ENCODE measurements around the gene C2orf66. TPM values are rescaled to one million over a fixed set of nuclear protein-coding genes. Genes with fewer than 3 reads are reported as not detected.

Gene C2orf66
- total and polyA plus RNA-seq, 2 of the 4 experiments (the other 2 are of a cell fraction), result 0.27 TPM; not detected in 1

GRCh38 chr2:196849895-196850294, 40.7 kb upstream of the C2orf66 start:
- no peak overlapping the region for H4K8ac ChIP-seq (ENCODE audit: low read depth in 2 of 2, low read length in 2 of 2)
- ATAC-seq (ENCODE audit: low read depth) (peak; percentile 89), DNase-seq (peak; percentile 45)
- no peak overlapping the region for H3K23ac ChIP-seq (ENCODE audit: low read depth, low read length)
- H3K9me1 ChIP-seq (ENCODE audit: insufficient read depth, low read length), result no peaks in the 10 kb centered on the region
- H3K56ac ChIP-seq (ENCODE audit: extremely low read depth, insufficient read depth, low read length), result no peak overlapping the region
- no peak overlapping the region for H3K4me3 ChIP-seq (ENCODE audit: insufficient read depth, low read depth, low read length)
- H3K4me2 ChIP-seq (ENCODE audit: low read depth, low read length), result no peak overlapping the region
- H3K14ac ChIP-seq (replicated peaks; ENCODE audit: low read depth, low read length), result no peak overlapping the region
- intact Hi-C loops (cut with micrococcal nuclease) (loop anchor here (1.0 to 10.0 kb wide), 3 partner anchors 77 to 528 kb away; partner anchors contain the start of gene PGAP1), dilution Hi-C loops (cut with HindIII; ENCODE audit: low sequenced_read_pairs, unreplicated experiment) (no loop called here), in situ Hi-C loops (cut with MboI; ENCODE audit: low sequenced_read_pairs) (no loop called here)
- no peak overlapping the region for H3K18ac ChIP-seq (ENCODE audit: low read depth, low read length)
- no peaks in the 10 kb centered on the region for H3K9me3 ChIP-seq (ENCODE audit: control insufficient read depth, insufficient read depth, low read length)
- TF ChIP-seq ELK1 (IDR thresholded peaks at IDR 0.05; ENCODE audit: borderline replicate concordance, low read depth, low read length) (no peak), USF2 (IDR thresholded peaks at IDR 0.05; ENCODE audit: low read depth, low read length) (no peak), SMC3 (IDR thresholded peaks at IDR 0.05; ENCODE audit: low read depth, low read length) (peak; percentile 37; the same call in 1 of the 2 replicates), RFX5 (IDR thresholded peaks at IDR 0.05; ENCODE audit: low read depth, low read length) (no peak), RAD21 (IDR thresholded peaks at IDR 0.05; ENCODE audit: low read length) (peak; percentile 58), NFE2L2 (IDR thresholded peaks at IDR 0.05; ENCODE audit: low read depth, low read length) (no peak), CTCF (conservative IDR thresholded peaks at IDR 0.05; ENCODE audit: low read depth, low read length) (peak; percentile 48), CEBPB (IDR thresholded peaks at IDR 0.05; ENCODE audit: low read depth, low read length) (peak; percentile 8; the same call in 1 of the 2 replicates)
- H2AFZ ChIP-seq (replicated peaks; ENCODE audit: low read length, poor library complexity), result no peak overlapping the region
- H4K5ac ChIP-seq (ENCODE audit: low read depth, low read length), result no peak overlapping the region
- H3K79me1 ChIP-seq (ENCODE audit: low read depth in 1 of 2, low read length in 2 of 2), result no peaks in the 10 kb centered on the region
- H3K36me3 ChIP-seq (ENCODE audit: control insufficient read depth, insufficient read depth, low read length), result no peaks in the 10 kb centered on the region
- no peak overlapping the region for H2BK120ac ChIP-seq (ENCODE audit: low read depth, low read length)
- H2BK15ac ChIP-seq (ENCODE audit: low read depth, low read length), result no peak overlapping the region
- CTCF ChIA-PET, result interaction anchor here (0.9 to 1.3 kb wide), 2 partner anchors 9 to 10 kb away, joined by 3 to 9 read pairs; no protein-coding TSS in a partner anchor
- no peak overlapping the region for H2BK5ac ChIP-seq (ENCODE audit: low read depth, low read length, poor library complexity, severe bottlenecking)
- no peak overlapping the region for H2BK20ac ChIP-seq (ENCODE audit: low read depth, low read length)
- H4K20me1 ChIP-seq (ENCODE audit: insufficient read depth, low read length), result no peaks in the 10 kb centered on the region
- H2AK9ac ChIP-seq (replicated peaks; ENCODE audit: low read depth, low read length, poor library complexity), result no peak overlapping the region
- no peaks in the 10 kb centered on the region for H3K4me1 ChIP-seq (ENCODE audit: control insufficient read depth, insufficient read depth, low read length)
- no TSS peak for BruUV-seq (replicated peaks)
- no peak overlapping the region for H3K27ac ChIP-seq (ENCODE audit: insufficient read depth, low read length)
- no peaks in the 10 kb centered on the region for H3K27me3 ChIP-seq (ENCODE audit: control insufficient read depth, insufficient read depth, low read length)
- POLR2A ChIA-PET (ENCODE audit: unreplicated experiment), result no interaction called here
- no peak overlapping the region for H4K91ac ChIP-seq (ENCODE audit: insufficient read depth, low read depth, low read length)
- no peak overlapping the region for H2AK5ac ChIP-seq (ENCODE audit: low read depth, low read length)
- no peak overlapping the region for H3K4ac ChIP-seq (ENCODE audit: low read depth, low read length)
- no peak overlapping the region for H3K9ac ChIP-seq (ENCODE audit: low read depth, low read length)

Data from IMR-90 (cell line).